ENCODE data around the gene SUPT3H. TPM values are rescaled to one million over a fixed set of nuclear protein-coding genes. Genes with fewer than 3 reads are reported as not detected.

Gene SUPT3H
- total and polyA plus RNA-seq, 5 donors from 2014 or later, result 4.8 to 7.8 (median 5.7) TPM

GRCh38 chr6:45003961-45004360 is 373.8 kb downstream of the SUPT3H start:
- H3K27ac ChIP-seq (ENCODE audit: insufficient read depth, low read length, poor library complexity, severe bottlenecking), result no peak overlapping the region
- H3K9me3 ChIP-seq (ENCODE audit: control insufficient read depth in 2 of 2, low read length in 2 of 2), result no peaks in the 10 kb centered on the region

GRCh38 chr6:45003387-45003786 is 374.3 kb downstream of the SUPT3H start:
- Histone ChIP-seq H3K4me1 (ENCODE audit: control insufficient read depth, insufficient read depth, low read length, poor library complexity, severe bottlenecking) (peaks cover 9% of the 10 kb centered on the region), H3K4me3 (ENCODE audit: low read depth, low read length) (no peak overlapping the region), H3K36me3 (ENCODE audit: control insufficient read depth, insufficient read depth, low read length) (no peaks in the 10 kb centered on the region), H3K27me3 (ENCODE audit: control insufficient read depth, insufficient read depth, low read length) (no peaks in the 10 kb centered on the region), H3K9me3 (ENCODE audit: control insufficient read depth in 2 of 2, low read length in 2 of 2) (no peaks in the 10 kb centered on the region), H3K27ac (ENCODE audit: insufficient read depth, low read length, poor library complexity, severe bottlenecking) (no peak overlapping the region)
- Mint-ChIP-seq H3K27me3 (no peaks in the 10 kb centered on the region), H3K4me1 (peaks cover 18 to 25% (median 23%) of the 10 kb centered on the region in 4 donors), H3K27ac (no peak overlapping the region), H3K36me3 (peaks cover 4% of the 10 kb centered on the region), H3K9me3 (peaks cover 0 to 2% (median 0%) of the 10 kb centered on the region in 7 donors), H3K4me3 (no peak overlapping the region)
- ATAC-seq (ENCODE audit: low read depth in 2 of 2), result no peak
- DNase-seq, result no peak

More at GRCh38 chr6:45003961-45004360, 373.8 kb downstream of the SUPT3H start:
- peaks cover 4% of the 10 kb centered on the region for H3K36me3 Mint-ChIP-seq
- DNase-seq, result no peak
- no peak for ATAC-seq (ENCODE audit: low read depth in 2 of 2)
- peaks cover 0 to 2% (median 0%) of the 10 kb centered on the region in 7 donors for H3K9me3 Mint-ChIP-seq
- Histone ChIP-seq H3K4me1 (ENCODE audit: control insufficient read depth, insufficient read depth, low read length, poor library complexity, severe bottlenecking) (peaks cover 9% of the 10 kb centered on the region), H3K36me3 (ENCODE audit: control insufficient read depth, insufficient read depth, low read length) (no peaks in the 10 kb centered on the region), H3K27me3 (ENCODE audit: control insufficient read depth, insufficient read depth, low read length) (no peaks in the 10 kb centered on the region), H3K4me3 (ENCODE audit: low read depth, low read length) (no peak overlapping the region)
- peaks cover 18 to 25% (median 23%) of the 10 kb centered on the region in 4 donors for H3K4me1 Mint-ChIP-seq
- H3K27me3 Mint-ChIP-seq, result no peaks in the 10 kb centered on the region
- H3K4me3 Mint-ChIP-seq, result no peak overlapping the region
- no peak overlapping the region for H3K27ac Mint-ChIP-seq

GRCh38 chr6:45002390-45003105 is 375.2 kb downstream of the SUPT3H start:
- peak overlapping the region; percentile 1 for H3K4me3 ChIP-seq (ENCODE audit: low read depth, low read length)
- no peaks in the 10 kb centered on the region for H3K27me3 ChIP-seq (ENCODE audit: control insufficient read depth, insufficient read depth, low read length)
- peaks cover 0 to 2% (median 0%) of the 10 kb centered on the region in 7 donors for H3K9me3 Mint-ChIP-seq
- H3K27ac Mint-ChIP-seq, result peak overlapping the region in 2 of 3 donors; percentile 17 to 33
- ATAC-seq (ENCODE audit: low read depth in 2 of 2) (no peak), DNase-seq (peak in 2 of 3 donors; percentile 26 to 39)
- no peaks in the 10 kb centered on the region for H3K27me3 Mint-ChIP-seq
- H3K4me3 Mint-ChIP-seq, result no peak overlapping the region
- H3K4me1 ChIP-seq (ENCODE audit: control insufficient read depth, insufficient read depth, low read length, poor library complexity, severe bottlenecking), result peaks cover 9% of the 10 kb centered on the region
- peak overlapping the region; percentile 33 for H3K27ac ChIP-seq (ENCODE audit: insufficient read depth, low read length, poor library complexity, severe bottlenecking)
- H3K9me3 ChIP-seq (ENCODE audit: control insufficient read depth in 2 of 2, low read length in 2 of 2), result no peaks in the 10 kb centered on the region
- H3K36me3 Mint-ChIP-seq, result peaks cover 4% of the 10 kb centered on the region
- H3K36me3 ChIP-seq (ENCODE audit: control insufficient read depth, insufficient read depth, low read length), result no peaks in the 10 kb centered on the region
- H3K4me1 Mint-ChIP-seq, result peaks cover 18 to 25% (median 23%) of the 10 kb centered on the region in 4 donors

GRCh38 chr6:45001663-45002062 is 376.1 kb downstream of the SUPT3H start:
- Mint-ChIP-seq H3K27ac (peak overlapping the region; percentile 3 to 49 (median 33)), H3K4me3 (peak overlapping the region in 1 of 4 donors; percentile 3), H3K4me1 (peaks cover 18 to 25% (median 21%) of the 10 kb centered on the region in 4 donors), H3K9me3 (no peaks in the 10 kb centered on the region), H3K27me3 (no peaks in the 10 kb centered on the region), H3K36me3 (peaks cover 4% of the 10 kb centered on the region)
- peak overlapping the region; percentile 0 for H3K4me3 ChIP-seq (ENCODE audit: low read depth, low read length)
- H3K9me3 ChIP-seq (ENCODE audit: control insufficient read depth in 2 of 2, low read length in 2 of 2), result no peaks in the 10 kb centered on the region
- H3K36me3 ChIP-seq (ENCODE audit: control insufficient read depth, insufficient read depth, low read length), result no peaks in the 10 kb centered on the region
- peak; percentile 50 to 55 for ATAC-seq (ENCODE audit: low read depth in 2 of 2)
- peaks cover 9% of the 10 kb centered on the region for H3K4me1 ChIP-seq (ENCODE audit: control insufficient read depth, insufficient read depth, low read length, poor library complexity, severe bottlenecking)
- H3K27ac ChIP-seq (ENCODE audit: insufficient read depth, low read length, poor library complexity, severe bottlenecking), result peak overlapping the region; percentile 33
- no peaks in the 10 kb centered on the region for H3K27me3 ChIP-seq (ENCODE audit: control insufficient read depth, insufficient read depth, low read length)
- DNase-seq, result peak in 2 of 3 donors; percentile 23 to 73

GRCh38 chr6:45000833-45001232 is 376.9 kb downstream of the SUPT3H start:
- Mint-ChIP-seq H3K9me3 (no peaks in the 10 kb centered on the region), H3K36me3 (peaks cover 4% of the 10 kb centered on the region)

GRCh38 chr6:44999066-44999465 is 378.7 kb downstream of the SUPT3H start:
- no peaks in the 10 kb centered on the region for H3K9me3 Mint-ChIP-seq
- peaks cover 4% of the 10 kb centered on the region for H3K36me3 Mint-ChIP-seq
- no peaks in the 10 kb centered on the region for H3K27me3 Mint-ChIP-seq

More at GRCh38 chr6:45000833-45001232, 376.9 kb downstream of the SUPT3H start:
- H3K27me3 Mint-ChIP-seq, result no peaks in the 10 kb centered on the region
- H3K4me3 Mint-ChIP-seq, result no peak overlapping the region
- H3K4me1 Mint-ChIP-seq, result peaks cover 16 to 25% (median 21%) of the 10 kb centered on the region in 4 donors
- H3K4me1 ChIP-seq (ENCODE audit: control insufficient read depth, insufficient read depth, low read length, poor library complexity, severe bottlenecking), result peaks cover 9% of the 10 kb centered on the region
- DNase-seq, result no peak
- H3K27ac ChIP-seq (ENCODE audit: insufficient read depth, low read length, poor library complexity, severe bottlenecking), result no peak overlapping the region
- H3K36me3 ChIP-seq (ENCODE audit: control insufficient read depth, insufficient read depth, low read length), result no peaks in the 10 kb centered on the region
- no peaks in the 10 kb centered on the region for H3K27me3 ChIP-seq (ENCODE audit: control insufficient read depth, insufficient read depth, low read length)
- ATAC-seq (ENCODE audit: low read depth in 2 of 2), result no peak
- H3K9me3 ChIP-seq (ENCODE audit: control insufficient read depth in 2 of 2, low read length in 2 of 2), result no peaks in the 10 kb centered on the region
- no peak overlapping the region for H3K4me3 ChIP-seq (ENCODE audit: low read depth, low read length)
- peak overlapping the region; percentile 13 to 74 (median 33) for H3K27ac Mint-ChIP-seq

GRCh38 chr6:44995486-44996132 is 382.1 kb downstream of the SUPT3H start:
- Mint-ChIP-seq H3K4me1 (peaks cover 0 to 2% (median 2%) of the 10 kb centered on the region in 4 donors), H3K9me3 (no peaks in the 10 kb centered on the region), H3K4me3 (no peak overlapping the region), H3K27me3 (no peaks in the 10 kb centered on the region), H3K36me3 (no peaks in the 10 kb centered on the region), H3K27ac (no peak overlapping the region)
- ATAC-seq (ENCODE audit: low read depth in 2 of 2) (no peak), DNase-seq (no peak)
- Histone ChIP-seq H3K27ac (ENCODE audit: insufficient read depth, low read length, poor library complexity, severe bottlenecking) (no peak overlapping the region), H3K4me1 (ENCODE audit: control insufficient read depth, insufficient read depth, low read length, poor library complexity, severe bottlenecking) (no peaks in the 10 kb centered on the region), H3K4me3 (ENCODE audit: low read depth, low read length) (no peak overlapping the region), H3K27me3 (ENCODE audit: control insufficient read depth, insufficient read depth, low read length) (no peaks in the 10 kb centered on the region), H3K36me3 (ENCODE audit: control insufficient read depth, insufficient read depth, low read length) (no peaks in the 10 kb centered on the region), H3K9me3 (ENCODE audit: control insufficient read depth in 2 of 2, low read length in 2 of 2) (no peaks in the 10 kb centered on the region)

More at GRCh38 chr6:44999066-44999465, 378.7 kb downstream of the SUPT3H start:
- DNase-seq (no peak), ATAC-seq (ENCODE audit: low read depth in 2 of 2) (no peak)
- H3K4me1 Mint-ChIP-seq, result peaks cover 16 to 25% (median 22%) of the 10 kb centered on the region in 4 donors
- Histone ChIP-seq H3K27ac (ENCODE audit: insufficient read depth, low read length, poor library complexity, severe bottlenecking) (no peak overlapping the region), H3K4me3 (ENCODE audit: low read depth, low read length) (no peak overlapping the region), H3K36me3 (ENCODE audit: control insufficient read depth, insufficient read depth, low read length) (no peaks in the 10 kb centered on the region), H3K9me3 (ENCODE audit: control insufficient read depth in 2 of 2, low read length in 2 of 2) (no peaks in the 10 kb centered on the region), H3K27me3 (ENCODE audit: control insufficient read depth, insufficient read depth, low read length) (no peaks in the 10 kb centered on the region), H3K4me1 (ENCODE audit: control insufficient read depth, insufficient read depth, low read length, poor library complexity, severe bottlenecking) (peaks cover 9% of the 10 kb centered on the region)
- no peak overlapping the region for H3K4me3 Mint-ChIP-seq
- H3K27ac Mint-ChIP-seq, result no peak overlapping the region

Data from CD4-positive, CD25-positive, alpha-beta regulatory T cell (primary cell).